HCT116 (cell line): ENCODE results near the gene RAD50. TPM values are rescaled to one million over a fixed set of nuclear protein-coding genes. Genes with fewer than 3 reads are reported as not detected.

Experiments
- ATAC-seq: fragments of 200-7000 bp; cut with Tn5 transposase; 2 replicates; pipeline ENCODE4 v1.9.1; 2020; ENCODE audit warnings: mild to moderate bottlenecking, moderate library complexity
- BruUV-seq: library from RNA; stranded (reverse); fragments of 400-500 nt; replicated peaks from 2 replicates; lab custom pipeline; 2021; lab: Mats Ljungman, UMichigan
- CTCF ChIA-PET: fragments of 300-600 bp; sonication (Branson Sonifier 250); formaldehyde crosslinking; loops from one replicate; lab custom pipeline; 2021; ENCODE audit warnings: antibody characterized with exemption; lab: Charles Lee
- POLR2A ChIA-PET: fragments of 300-600, 350-600 bp; sonication (Branson Sonifier 250); formaldehyde crosslinking; loops from one replicate; lab custom pipeline; 2021; ENCODE audit warnings: antibody characterized with exemption; lab: Charles Lee
- RAD21 ChIA-PET, 2 experiments: fragments of 300-600 bp; sonication (Branson Sonifier 250); formaldehyde crosslinking; loops; one replicate each; lab custom pipeline; 2023; ENCODE audit warnings: low total read pairs in 2 of 2; ENCODE audit not compliant: uncharacterized antibody in 2 of 2, unreplicated experiment in 2 of 2, low non-redundant PET in 1 of 2; lab: Charles Lee
- DNase-seq: peaks from one replicate; pipeline ENCODE4 v3.0.0-alpha.2; 2010; ENCODE audit warnings: low read depth, low spot score
- H2AFZ ChIP-seq: fragments of 200-600 bp; shearing (Covaris generic), sonication (generic); 2 replicates; pipeline ENCODE4 v1.6.1; 2017; ENCODE audit warnings: low read depth, mixed run types, mixed read lengths, antibody characterized with exemption, low read length; ENCODE audit not compliant: poor library complexity, severe bottlenecking
- H3K27ac ChIP-seq: 2 replicates; pipeline ENCODE4 v1.5.1; 2012; ENCODE audit warnings: low read depth, low read length
- H3K27me3 ChIP-seq: fragments of 200-600 bp; sonication (generic); 2 replicates; pipeline ENCODE4 v1.6.1; 2016; ENCODE audit warnings: mixed run types, low read length, mixed read lengths; ENCODE audit not compliant: insufficient read depth
- H3K36me3 ChIP-seq, 2 experiments: fragments of 200-500 bp in 1 of 2; fragments of 200-600 bp in 1 of 2; sonication (Bioruptor generic) in 1 of 2; sonication (generic) in 1 of 2; 2 replicates each; pipeline versions ENCODE4 v1.5.1 to v1.6.1; 2014 to 2016; ENCODE audit warnings: low read length in 2 of 2, inconsistent platforms in 1 of 2, mixed read lengths in 1 of 2, mixed run types in 1 of 2; ENCODE audit not compliant: insufficient read depth in 2 of 2, control insufficient read depth in 1 of 2
- H3K4me1 ChIP-seq, 2 experiments: fragments of 200-600 bp in 1 of 2; sonication (generic) in 1 of 2; 2 replicates each; pipeline versions ENCODE4 v1.5.1 to v1.6.1; 2012 to 2017; ENCODE audit warnings: low read length in 2 of 2, inconsistent platforms in 1 of 2, mild to moderate bottlenecking in 1 of 2, mixed read lengths in 1 of 2, mixed run types in 1 of 2, moderate library complexity in 1 of 2; ENCODE audit not compliant: insufficient read depth in 2 of 2, control insufficient read depth in 1 of 2
- H3K4me2 ChIP-seq: fragments of 200-600 bp; sonication (generic); 2 replicates; pipeline ENCODE4 v1.6.1; 2017; ENCODE audit warnings: mixed run types, low read length, mixed read lengths
- H3K4me3 ChIP-seq, 2 experiments: fragments of 200-600 bp in 1 of 2; sonication (generic) in 1 of 2; replicated peaks in 1 of 2; 2 replicates each; pipeline ENCODE4 v1.5.1; 2011 to 2016; ENCODE audit warnings: low read length in 2 of 2, control low read depth in 1 of 2, low read depth in 1 of 2, mild to moderate bottlenecking in 1 of 2, mixed read lengths in 1 of 2, mixed run types in 1 of 2
- H3K79me2 ChIP-seq: fragments of 200-600 bp; sonication (generic); 2 replicates; pipeline ENCODE4 v1.6.1; 2017; ENCODE audit warnings: mild to moderate bottlenecking, mixed run types, low read length, moderate library complexity, mixed read lengths; ENCODE audit not compliant: insufficient read depth
- H3K9ac ChIP-seq: fragments of 200-600 bp; sonication (generic); 2 replicates; pipeline ENCODE4 v1.6.1; 2016; ENCODE audit warnings: low read length, mixed read lengths
- H3K9me2 ChIP-seq: fragments of 200-600 bp; sonication (generic), shearing (Covaris generic); 2 replicates; pipeline ENCODE4 v1.6.1; 2017; ENCODE audit warnings: mixed run types, mild to moderate bottlenecking, moderate library complexity; ENCODE audit not compliant: insufficient read depth
- H3K9me3 ChIP-seq, 2 experiments: fragments of 200-500 bp in 1 of 2; fragments of 200-600 bp in 1 of 2; sonication (Bioruptor generic) in 1 of 2; sonication (generic) in 1 of 2; 2 replicates each; pipeline ENCODE4 v1.6.1; 2014 to 2017; ENCODE audit warnings: low read length in 2 of 2, mixed read lengths in 2 of 2, inconsistent platforms in 1 of 2, low read depth in 1 of 2, mild to moderate bottlenecking in 1 of 2, mixed run types in 1 of 2, moderate library complexity in 1 of 2; ENCODE audit not compliant: control insufficient read depth in 1 of 2, insufficient read depth in 1 of 2
- H4K20me1 ChIP-seq: fragments of 200-600 bp; sonication (generic), shearing (Covaris generic); 2 replicates; pipeline ENCODE4 v1.6.1; 2017; ENCODE audit warnings: mixed run types, mild to moderate bottlenecking, moderate library complexity; ENCODE audit not compliant: insufficient read depth
- CBX3 ChIP-seq: IDR thresholded peaks from 2 replicates; pipeline ENCODE4 v1.6.1; 2012; ENCODE audit warnings: low read depth
- CEBPB ChIP-seq: IDR thresholded peaks from 2 replicates; pipeline ENCODE4 v1.6.1; 2012; ENCODE audit warnings: low read depth
- EZH2 ChIP-seq: fragments of 200-600 bp; sonication (generic); IDR thresholded peaks from 2 replicates; pipeline ENCODE4 v1.6.1; 2017; ENCODE audit warnings: antibody characterized with exemption, mixed run types
- FOSL1 ChIP-seq: IDR thresholded peaks from 2 replicates; pipeline ENCODE4 v1.6.1; 2012; ENCODE audit warnings: low read depth
- JUND ChIP-seq: IDR thresholded peaks from 2 replicates; pipeline ENCODE4 v1.6.1; 2012
- POLR2A ChIP-seq: IDR thresholded peaks from 2 replicates; pipeline ENCODE4 v1.7.0; 2011; ENCODE audit warnings: borderline replicate concordance; ENCODE audit not compliant: insufficient read depth, insufficient read length; ENCODE audit errors: extremely low read depth
- POLR2AphosphoS5 ChIP-seq: IDR thresholded peaks from 2 replicates; pipeline ENCODE4 v1.6.1; 2011; ENCODE audit warnings: mild to moderate bottlenecking, low read depth, low read length, moderate library complexity
- RAD21 ChIP-seq: IDR thresholded peaks from 2 replicates; pipeline ENCODE4 v1.6.1; 2012; ENCODE audit warnings: low read depth, mild to moderate bottlenecking
- SIN3A ChIP-seq: IDR thresholded peaks from 2 replicates; pipeline ENCODE4 v1.6.1; 2012; ENCODE audit warnings: low read depth
- SRF ChIP-seq: IDR thresholded peaks from 2 replicates; pipeline ENCODE4 v1.6.1; 2012; ENCODE audit warnings: low read depth
- YY1 ChIP-seq: IDR thresholded peaks from 2 replicates; pipeline ENCODE4 v1.6.1; 2011; ENCODE audit warnings: low read length, low read depth, moderate library complexity, mild to moderate bottlenecking; ENCODE audit not compliant: insufficient replicate concordance; ENCODE audit errors: extremely low read depth
- ZFX ChIP-seq: fragments of 450-650 bp; IDR thresholded peaks from 2 replicates; pipeline ENCODE4 v1.6.1; 2017
- ZNF274 ChIP-seq: fragments of 200-500 bp; sonication (Bioruptor generic); IDR thresholded peaks from 2 replicates; pipeline ENCODE4 v1.6.1; 2014; ENCODE audit warnings: mild to moderate bottlenecking, low read depth, low read length, inconsistent platforms
- intact Hi-C: fragments of 100-400 bp; cut with micrococcal nuclease; formaldehyde crosslinking; loops from 2 replicates; pipeline ENCODE4 v1.10.0; 2022
- total RNA-seq: library from RNA; stranded (reverse); gene quantifications from one replicate; pipeline ENCODE4 v1.2.1, GENCODE V29; 2021; ENCODE audit not compliant: unreplicated experiment
- TF ChIP-seq, protein P1 (sequence below), 3 experiments: fragments of 200-600 bp in 1 of 3; sonication (generic) in 1 of 3; IDR thresholded peaks in 2 of 3; conservative IDR thresholded peaks in 1 of 3; 2 replicates each; pipeline ENCODE4 v1.5.1; 2012 to 2017; ENCODE audit warnings: low read depth in 2 of 3, low read length in 2 of 3, antibody characterized with exemption in 1 of 3, borderline replicate concordance in 1 of 3, control low read depth in 1 of 3, mild to moderate bottlenecking in 1 of 3, mixed read lengths in 1 of 3, mixed run types in 1 of 3, moderate library complexity in 1 of 3; ENCODE audit not compliant: insufficient read depth in 1 of 3
- TF ChIP-seq, protein P2 (sequence below): IDR thresholded peaks from 2 replicates; pipeline ENCODE4 v1.6.1; 2012; ENCODE audit warnings: low read depth
- TF ChIP-seq, protein P3 (sequence below): IDR thresholded peaks from 2 replicates; pipeline ENCODE4 v1.6.1; 2011; ENCODE audit warnings: mild to moderate bottlenecking, low read length, moderate library complexity; ENCODE audit not compliant: insufficient replicate concordance; ENCODE audit errors: extremely low read depth

The RAD50 gene
- total RNA-seq, 1 experiment from 2014 or later, result 43.6 TPM

DNA sequence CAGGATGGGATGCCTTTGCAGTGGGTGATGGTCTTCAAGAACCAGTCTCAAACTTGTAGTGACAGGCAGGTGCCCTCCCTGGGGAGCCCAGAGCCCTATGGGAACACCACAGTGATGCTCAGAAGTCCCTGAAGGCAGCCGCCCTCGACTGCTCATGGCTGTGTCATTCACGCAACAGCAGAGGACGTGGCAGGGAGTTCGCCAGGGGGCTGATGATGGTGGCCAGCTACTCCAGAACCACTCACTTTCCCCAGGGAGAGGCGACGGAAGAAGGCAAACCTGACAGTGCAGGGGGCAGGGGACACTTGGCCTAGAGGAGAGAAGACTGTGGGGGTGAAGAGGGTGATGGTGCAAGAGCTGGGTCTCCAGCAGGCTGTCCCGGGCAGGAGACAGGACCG lies 105.2 kb downstream of the RAD50 start:
- peaks cover 0 to 6% of the 10 kb centered on the region in 2 experiments; a peak in 1 of 4 replicates for H3K4me1 ChIP-seq
- H4K20me1 ChIP-seq, result no peaks in the 10 kb centered on the region
- no peak overlapping the region for H2AFZ ChIP-seq
- DNase-seq, result no peak
- no peak overlapping the region for H3K27ac ChIP-seq
- TF ChIP-seq JUND (no peak), POLR2AphosphoS5 (no peak), ZNF274 (no peak), CEBPB (no peak), SRF (no peak), ZFX (no peak), POLR2A (no peak), SIN3A (no peak), EZH2 (no peak), CBX3 (no peak), FOSL1 (no peak), YY1 (no peak), RAD21 (no peak)
- TF ChIP-seq, protein P1, sequence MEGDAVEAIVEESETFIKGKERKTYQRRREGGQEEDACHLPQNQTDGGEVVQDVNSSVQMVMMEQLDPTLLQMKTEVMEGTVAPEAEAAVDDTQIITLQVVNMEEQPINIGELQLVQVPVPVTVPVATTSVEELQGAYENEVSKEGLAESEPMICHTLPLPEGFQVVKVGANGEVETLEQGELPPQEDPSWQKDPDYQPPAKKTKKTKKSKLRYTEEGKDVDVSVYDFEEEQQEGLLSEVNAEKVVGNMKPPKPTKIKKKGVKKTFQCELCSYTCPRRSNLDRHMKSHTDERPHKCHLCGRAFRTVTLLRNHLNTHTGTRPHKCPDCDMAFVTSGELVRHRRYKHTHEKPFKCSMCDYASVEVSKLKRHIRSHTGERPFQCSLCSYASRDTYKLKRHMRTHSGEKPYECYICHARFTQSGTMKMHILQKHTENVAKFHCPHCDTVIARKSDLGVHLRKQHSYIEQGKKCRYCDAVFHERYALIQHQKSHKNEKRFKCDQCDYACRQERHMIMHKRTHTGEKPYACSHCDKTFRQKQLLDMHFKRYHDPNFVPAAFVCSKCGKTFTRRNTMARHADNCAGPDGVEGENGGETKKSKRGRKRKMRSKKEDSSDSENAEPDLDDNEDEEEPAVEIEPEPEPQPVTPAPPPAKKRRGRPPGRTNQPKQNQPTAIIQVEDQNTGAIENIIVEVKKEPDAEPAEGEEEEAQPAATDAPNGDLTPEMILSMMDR (IDR thresholded peaks at IDR 0.05 in 2 of 3, conservative IDR thresholded peaks at IDR 0.05 in 1 of 3; ENCODE audit: borderline replicate concordance in 1 of 3, insufficient read depth in 1 of 3, low read depth in 2 of 3, low read length in 2 of 3), result no peak
- TF ChIP-seq, protein P2, sequence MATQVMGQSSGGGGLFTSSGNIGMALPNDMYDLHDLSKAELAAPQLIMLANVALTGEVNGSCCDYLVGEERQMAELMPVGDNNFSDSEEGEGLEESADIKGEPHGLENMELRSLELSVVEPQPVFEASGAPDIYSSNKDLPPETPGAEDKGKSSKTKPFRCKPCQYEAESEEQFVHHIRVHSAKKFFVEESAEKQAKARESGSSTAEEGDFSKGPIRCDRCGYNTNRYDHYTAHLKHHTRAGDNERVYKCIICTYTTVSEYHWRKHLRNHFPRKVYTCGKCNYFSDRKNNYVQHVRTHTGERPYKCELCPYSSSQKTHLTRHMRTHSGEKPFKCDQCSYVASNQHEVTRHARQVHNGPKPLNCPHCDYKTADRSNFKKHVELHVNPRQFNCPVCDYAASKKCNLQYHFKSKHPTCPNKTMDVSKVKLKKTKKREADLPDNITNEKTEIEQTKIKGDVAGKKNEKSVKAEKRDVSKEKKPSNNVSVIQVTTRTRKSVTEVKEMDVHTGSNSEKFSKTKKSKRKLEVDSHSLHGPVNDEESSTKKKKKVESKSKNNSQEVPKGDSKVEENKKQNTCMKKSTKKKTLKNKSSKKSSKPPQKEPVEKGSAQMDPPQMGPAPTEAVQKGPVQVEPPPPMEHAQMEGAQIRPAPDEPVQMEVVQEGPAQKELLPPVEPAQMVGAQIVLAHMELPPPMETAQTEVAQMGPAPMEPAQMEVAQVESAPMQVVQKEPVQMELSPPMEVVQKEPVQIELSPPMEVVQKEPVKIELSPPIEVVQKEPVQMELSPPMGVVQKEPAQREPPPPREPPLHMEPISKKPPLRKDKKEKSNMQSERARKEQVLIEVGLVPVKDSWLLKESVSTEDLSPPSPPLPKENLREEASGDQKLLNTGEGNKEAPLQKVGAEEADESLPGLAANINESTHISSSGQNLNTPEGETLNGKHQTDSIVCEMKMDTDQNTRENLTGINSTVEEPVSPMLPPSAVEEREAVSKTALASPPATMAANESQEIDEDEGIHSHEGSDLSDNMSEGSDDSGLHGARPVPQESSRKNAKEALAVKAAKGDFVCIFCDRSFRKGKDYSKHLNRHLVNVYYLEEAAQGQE, result no peak
- TF ChIP-seq, protein P3, sequence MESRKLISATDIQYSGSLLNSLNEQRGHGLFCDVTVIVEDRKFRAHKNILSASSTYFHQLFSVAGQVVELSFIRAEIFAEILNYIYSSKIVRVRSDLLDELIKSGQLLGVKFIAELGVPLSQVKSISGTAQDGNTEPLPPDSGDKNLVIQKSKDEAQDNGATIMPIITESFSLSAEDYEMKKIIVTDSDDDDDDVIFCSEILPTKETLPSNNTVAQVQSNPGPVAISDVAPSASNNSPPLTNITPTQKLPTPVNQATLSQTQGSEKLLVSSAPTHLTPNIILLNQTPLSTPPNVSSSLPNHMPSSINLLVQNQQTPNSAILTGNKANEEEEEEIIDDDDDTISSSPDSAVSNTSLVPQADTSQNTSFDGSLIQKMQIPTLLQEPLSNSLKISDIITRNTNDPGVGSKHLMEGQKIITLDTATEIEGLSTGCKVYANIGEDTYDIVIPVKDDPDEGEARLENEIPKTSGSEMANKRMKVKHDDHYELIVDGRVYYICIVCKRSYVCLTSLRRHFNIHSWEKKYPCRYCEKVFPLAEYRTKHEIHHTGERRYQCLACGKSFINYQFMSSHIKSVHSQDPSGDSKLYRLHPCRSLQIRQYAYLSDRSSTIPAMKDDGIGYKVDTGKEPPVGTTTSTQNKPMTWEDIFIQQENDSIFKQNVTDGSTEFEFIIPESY, result no peak
- no peak overlapping the region for H3K4me3 ChIP-seq
- no peaks in the 10 kb centered on the region for H3K79me2 ChIP-seq
- no peak overlapping the region for H3K4me2 ChIP-seq
- POLR2A ChIA-PET, result no interaction called here
- ATAC-seq, result no peak
- H3K9me2 ChIP-seq, result no peaks in the 10 kb centered on the region
- no peaks in the 10 kb centered on the region for H3K9me3 ChIP-seq
- no peaks in the 10 kb centered on the region for H3K27me3 ChIP-seq
- CTCF ChIA-PET, result interaction anchor here (1.3 kb wide), 1 partner anchor 158 kb away, joined by 5 read pairs; no protein-coding TSS in a partner anchor
- intact Hi-C loops, result no loop called here
- no peak overlapping the region for H3K9ac ChIP-seq
- H3K36me3 ChIP-seq, result no peaks in the 10 kb centered on the region
- RAD21 ChIA-PET, result no interaction called here
- BruUV-seq, result no TSS peak
